ENCODE data around the gene GGT1. TPM values are rescaled to one million over a fixed set of nuclear protein-coding genes. Genes with fewer than 3 reads are reported as not detected.
A peak's percentile ranks its signal among the peaks of the same experiment; 100 is the strongest.
"Not testable (repeated sequence)": the region's sequence is repeated elsewhere in the genome, so short reads cannot be mapped to it uniquely, and the experiment has no call there.

The GGT1 gene
- 0.63 and 0.76 TPM in 2 replicates for total RNA-seq (2022)
- percentile 21 among the genes with signal in this experiment for Bru-seq, nascent RNA
- percentile 53 among the genes with signal in this experiment for BruChase-seq, experiment 1, labeled RNA remaining after a 6-hour chase
- BruChase-seq, experiment 2, labeled RNA remaining after a 2-hour chase = percentile 35 among the genes with signal in this experiment
- long read RNA-seq, partial matches to known transcripts = 0 of 1 reads
- long read RNA-seq, other reads (novel, unspliced or antisense) = 1 of 1 reads

GRCh38 chr22:24602847-24603769, at the start of gene GGT1:
GGT1 (plus strand) TSS chr22:24603193; CDS start chr22:24611082, 7,889 bp downstream.
- intact Hi-C loops (cut with micrococcal nuclease); POLR2A ChIA-PET; H3K27ac Mint-ChIP-seq (ENCODE audit: low read depth, unreplicated experiment); H3K4me1 Mint-ChIP-seq (ENCODE audit: insufficient read depth, unreplicated experiment); H3K9me3 Mint-ChIP-seq (ENCODE audit: unreplicated experiment); H3K36me3 Mint-ChIP-seq (ENCODE audit: insufficient read depth, unreplicated experiment); DNase-seq (ENCODE audit: unreplicated experiment); CTCF ChIA-PET; H3K4me3 Mint-ChIP-seq (ENCODE audit: unreplicated experiment); BruUV-seq (replicated peaks); H3K27me3 Mint-ChIP-seq (ENCODE audit: insufficient read depth, unreplicated experiment): not testable (repeated sequence)

- BruUV-seq (replicated peaks) = no TSS peak
- Mint-ChIP-seq H3K4me1 (ENCODE audit: insufficient read depth, unreplicated experiment) (peaks cover 45% of the 10 kb centered on the region), H3K27ac (ENCODE audit: low read depth, unreplicated experiment) (peak overlapping the region; percentile 87), H3K4me3 (ENCODE audit: unreplicated experiment) (peak overlapping the region; percentile 96), H3K36me3 (ENCODE audit: insufficient read depth, unreplicated experiment) (peaks cover 18% of the 10 kb centered on the region), H3K9me3 (ENCODE audit: unreplicated experiment) (no peaks in the 10 kb centered on the region), H3K27me3 (ENCODE audit: insufficient read depth, unreplicated experiment) (no peaks in the 10 kb centered on the region)
- intact Hi-C loops (cut with micrococcal nuclease) = no loop called here
- TF ChIP-seq CTCF (IDR thresholded peaks at IDR 0.05; ENCODE audit: unreplicated experiment) = no peak
- DNase-seq (ENCODE audit: unreplicated experiment) = no peak
- CTCF ChIA-PET = interaction anchor here (0.6 to 1.2 kb wide), 4 partner anchors 9 to 1910 kb away, joined by 3 to 5 read pairs (median 4); no protein-coding TSS in a partner anchor
- POLR2A ChIA-PET = interaction anchor here (0.7 to 4.2 kb wide), 15 partner anchors 9 to 541 kb away, joined by 3 to 31 read pairs (median 5); partner anchors contain the start of gene LRRC75B
Observed at GRCh38 chr22:24553597-24554312, 49.2 kb upstream of the GGT1 start.

DNA sequence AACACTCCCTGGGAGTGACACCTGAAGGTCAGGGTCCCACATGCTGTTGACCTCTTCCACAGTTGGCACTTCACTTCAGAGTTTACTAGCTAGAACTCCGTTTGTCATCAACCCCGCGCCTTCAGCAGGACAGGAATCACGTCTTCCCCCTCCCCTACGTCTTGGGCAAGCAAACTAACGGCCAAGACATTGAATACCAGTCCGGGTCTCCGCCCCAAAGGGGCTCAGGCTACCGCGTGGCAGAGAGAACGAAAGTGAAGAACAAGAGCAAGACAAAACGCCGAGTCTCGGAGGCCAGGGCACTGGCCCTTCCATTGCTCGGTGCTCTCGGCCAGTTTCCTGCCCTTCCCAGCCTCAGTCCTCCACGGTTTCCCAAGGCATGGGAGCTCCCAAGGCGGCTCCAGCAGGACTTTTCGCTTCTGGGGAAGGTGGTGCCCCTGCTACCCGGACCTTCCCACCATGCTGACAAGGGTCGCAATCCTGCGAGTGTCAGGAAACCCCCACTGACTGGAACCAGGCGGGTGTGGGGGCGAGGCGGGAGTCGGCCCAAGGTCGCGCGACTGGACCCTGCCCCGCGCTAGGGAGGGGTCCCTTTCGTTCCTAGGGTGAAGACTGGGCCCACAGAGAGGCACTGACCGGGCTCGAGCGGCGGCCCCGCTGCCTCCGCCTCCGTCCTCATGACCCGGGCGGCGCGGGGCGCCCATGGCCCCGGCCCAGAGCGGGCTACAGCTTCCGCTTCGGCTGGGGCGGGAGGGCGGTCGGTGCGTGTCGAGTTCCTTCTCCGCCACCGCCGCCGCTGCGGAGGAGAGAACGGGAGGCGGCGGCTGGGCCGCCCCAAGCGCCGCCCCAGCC, 48.5 kb upstream of the GGT1 start, which contains the start of gene GUCD1:
TSS of gene GUCD1 (minus strand) at position 826 of the 852 bp plus-strand sequence. CDS start at position 679, 147 bp downstream.
- Mint-ChIP-seq H3K27me3 (ENCODE audit: insufficient read depth, unreplicated experiment) (no peaks in the 10 kb centered on the region), H3K36me3 (ENCODE audit: insufficient read depth, unreplicated experiment) (peaks cover 17% of the 10 kb centered on the region), H3K27ac (ENCODE audit: low read depth, unreplicated experiment) (peak within 1 kb of the TSS; percentile 97), H3K4me1 (ENCODE audit: insufficient read depth, unreplicated experiment) (peaks cover 46% of the 10 kb centered on the region), H3K9me3 (ENCODE audit: unreplicated experiment) (no peaks in the 10 kb centered on the region), H3K4me3 (ENCODE audit: unreplicated experiment) (peak within 1 kb of the TSS; percentile 96)
- POLR2A ChIA-PET = interaction anchor here (0.6 to 4.2 kb wide), 21 partner anchors 9 to 660 kb away, joined by 3 to 31 read pairs (median 4); partner anchors contain the start of genes LRRC75B and MIF
- BruUV-seq (replicated peaks) = TSS peak; percentile 37
- no peak for TF ChIP-seq CTCF (IDR thresholded peaks at IDR 0.05; ENCODE audit: unreplicated experiment)
- intact Hi-C loops (cut with micrococcal nuclease) = no loop called here
- CTCF ChIA-PET = interaction anchor here (0.6 to 1.2 kb wide), 3 partner anchors 10 to 249 kb away, joined by 3 to 4 read pairs (median 3); no protein-coding TSS in a partner anchor
- peak; percentile 25 for DNase-seq (ENCODE audit: unreplicated experiment)

All from MCF 10A (cell line).